Measurements from ENCODE around the gene ADAMTSL3. TPM values are rescaled to one million over a fixed set of nuclear protein-coding genes. Genes with fewer than 3 reads are reported as not detected.

The ADAMTSL3 gene
- polyA plus RNA-seq, 1 of the 3 experiments (the other 2 are of a cell fraction), result 0.02 TPM

DNA sequence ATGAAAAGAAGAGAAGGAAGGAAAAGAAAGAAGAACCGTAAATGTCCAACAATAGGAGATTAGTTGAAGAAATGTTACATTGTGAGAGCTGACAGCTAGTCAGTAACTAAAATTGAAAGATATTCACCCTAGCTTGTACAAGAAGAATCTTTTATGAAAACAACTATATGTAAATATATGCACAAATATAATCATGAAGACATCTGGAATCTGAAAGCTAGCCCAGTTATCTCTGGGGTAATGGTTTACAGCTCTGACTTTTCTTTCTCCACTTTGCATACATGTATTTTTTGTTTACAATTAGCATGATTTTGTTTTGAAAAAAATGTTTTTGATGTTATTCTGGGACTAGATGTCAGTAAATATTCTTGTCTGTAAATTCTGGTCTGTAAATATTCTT, 37.1 kb upstream of the ADAMTSL3 start:
- 2% methylated on average over 1 of the region's 1 CpG for WGBS (ENCODE audit: low lambda C conversion rate)
- Histone ChIP-seq H3K9me2 (no peaks in the 10 kb centered on the region), H3K9me3 (no peaks in the 10 kb centered on the region), H3K4me3 (ENCODE audit: low read depth in 2 of 2, low read length in 1 of 2) (no peak overlapping the region), H3K9ac (no peak overlapping the region), H3K4me1 (ENCODE audit: control insufficient read depth in 1 of 2, insufficient read depth in 2 of 2, low read depth in 1 of 2, low read length in 1 of 2) (no peaks in the 10 kb centered on the region), H4K20me1 (ENCODE audit: insufficient read depth) (no peaks in the 10 kb centered on the region), H3F3A (replicated peaks; ENCODE audit: insufficient read depth) (no peaks in the 10 kb centered on the region), H3K27me3 (ENCODE audit: insufficient read depth) (no peaks in the 10 kb centered on the region; the same call in 1 of the 2 replicates), H3K79me2 (ENCODE audit: insufficient read depth) (no peaks in the 10 kb centered on the region), H3K36me3 (replicated peaks in 1 of 2; ENCODE audit: control insufficient read depth in 1 of 2, insufficient read depth in 2 of 2, low read length in 1 of 2) (no peaks in the 10 kb centered on the region), H3K27ac (ENCODE audit: low read depth in 2 of 2, low read length in 1 of 2) (no peak overlapping the region), H2AFZ (ENCODE audit: low read depth) (no peak overlapping the region), H3K4me2 (no peak overlapping the region)
- CTCF ChIA-PET, result no interaction called here
- no peak for DNase-seq
- TF ChIP-seq, protein P1, sequence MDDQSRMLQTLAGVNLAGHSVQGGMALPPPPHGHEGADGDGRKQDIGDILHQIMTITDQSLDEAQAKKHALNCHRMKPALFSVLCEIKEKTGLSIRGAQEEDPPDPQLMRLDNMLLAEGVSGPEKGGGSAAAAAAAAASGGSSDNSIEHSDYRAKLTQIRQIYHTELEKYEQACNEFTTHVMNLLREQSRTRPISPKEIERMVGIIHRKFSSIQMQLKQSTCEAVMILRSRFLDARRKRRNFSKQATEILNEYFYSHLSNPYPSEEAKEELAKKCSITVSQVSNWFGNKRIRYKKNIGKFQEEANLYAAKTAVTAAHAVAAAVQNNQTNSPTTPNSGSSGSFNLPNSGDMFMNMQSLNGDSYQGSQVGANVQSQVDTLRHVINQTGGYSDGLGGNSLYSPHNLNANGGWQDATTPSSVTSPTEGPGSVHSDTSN (IDR thresholded peaks at IDR 0.05), result no peak
- no peak for TF ChIP-seq TCF12 (IDR thresholded peaks at IDR 0.05)
- no peak for TF ChIP-seq RAD21 (IDR thresholded peaks at IDR 0.05; ENCODE audit: low read length)
- TF ChIP-seq EZH2phosphoT487 (IDR thresholded peaks at IDR 0.05; ENCODE audit: borderline replicate concordance, low read depth), result no peak
- no peak for TF ChIP-seq GATA2 (CRISPR knock-in tag; IDR thresholded peaks at IDR 0.05)
- no peak for TF ChIP-seq SMC3 (IDR thresholded peaks at IDR 0.05; ENCODE audit: low read depth, low read length)
- no peak for TF ChIP-seq JUND (IDR thresholded peaks at IDR 0.05)
- TF ChIP-seq RFX5 (IDR thresholded peaks at IDR 0.05; ENCODE audit: low read length), result no peak
- no peak for TF ChIP-seq ELF1 (IDR thresholded peaks at IDR 0.05)
- TF ChIP-seq, protein P2, sequence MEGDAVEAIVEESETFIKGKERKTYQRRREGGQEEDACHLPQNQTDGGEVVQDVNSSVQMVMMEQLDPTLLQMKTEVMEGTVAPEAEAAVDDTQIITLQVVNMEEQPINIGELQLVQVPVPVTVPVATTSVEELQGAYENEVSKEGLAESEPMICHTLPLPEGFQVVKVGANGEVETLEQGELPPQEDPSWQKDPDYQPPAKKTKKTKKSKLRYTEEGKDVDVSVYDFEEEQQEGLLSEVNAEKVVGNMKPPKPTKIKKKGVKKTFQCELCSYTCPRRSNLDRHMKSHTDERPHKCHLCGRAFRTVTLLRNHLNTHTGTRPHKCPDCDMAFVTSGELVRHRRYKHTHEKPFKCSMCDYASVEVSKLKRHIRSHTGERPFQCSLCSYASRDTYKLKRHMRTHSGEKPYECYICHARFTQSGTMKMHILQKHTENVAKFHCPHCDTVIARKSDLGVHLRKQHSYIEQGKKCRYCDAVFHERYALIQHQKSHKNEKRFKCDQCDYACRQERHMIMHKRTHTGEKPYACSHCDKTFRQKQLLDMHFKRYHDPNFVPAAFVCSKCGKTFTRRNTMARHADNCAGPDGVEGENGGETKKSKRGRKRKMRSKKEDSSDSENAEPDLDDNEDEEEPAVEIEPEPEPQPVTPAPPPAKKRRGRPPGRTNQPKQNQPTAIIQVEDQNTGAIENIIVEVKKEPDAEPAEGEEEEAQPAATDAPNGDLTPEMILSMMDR (IDR thresholded peaks at IDR 0.05), result no peak
- POLR2A ChIA-PET, result no interaction called here

DNA sequence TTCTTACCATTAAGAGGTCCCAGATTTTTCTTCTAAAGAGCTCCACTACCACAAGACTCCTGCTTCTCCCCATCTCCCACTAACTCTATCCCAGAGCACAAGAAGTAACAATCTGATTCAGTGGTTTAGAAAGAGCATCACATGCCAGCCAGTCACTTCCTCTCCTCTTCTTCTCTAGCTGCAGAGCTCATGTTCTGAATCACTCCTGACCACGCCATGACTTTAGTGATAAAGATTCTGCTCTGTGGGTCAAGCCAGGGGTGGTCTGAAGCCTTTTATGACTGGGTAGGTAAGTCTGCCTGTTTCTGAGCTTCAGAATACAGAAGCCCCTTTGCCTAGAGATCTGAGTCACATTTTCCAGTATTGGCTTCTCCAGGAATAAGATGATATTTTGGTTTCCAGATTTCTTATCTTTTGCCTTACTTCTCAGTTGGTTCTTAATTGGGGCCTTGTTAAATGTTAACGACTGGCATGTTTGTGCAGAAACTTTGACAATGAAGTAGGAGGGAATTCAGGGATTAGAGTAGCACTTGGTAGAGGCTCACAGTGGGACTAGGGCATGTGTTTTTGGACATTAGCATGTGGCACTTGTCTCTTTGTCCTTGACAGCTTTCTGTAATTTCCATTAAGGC, 27.6 kb upstream of the ADAMTSL3 start:
- Histone ChIP-seq H3K4me2 (no peak overlapping the region), H3K9me2 (no peaks in the 10 kb centered on the region), H3K36me3 (replicated peaks in 1 of 2; ENCODE audit: control insufficient read depth in 1 of 2, insufficient read depth in 2 of 2, low read length in 1 of 2) (no peaks in the 10 kb centered on the region), H3K27ac (ENCODE audit: low read depth in 2 of 2, low read length in 1 of 2) (no peak overlapping the region), H2AFZ (ENCODE audit: low read depth) (no peak overlapping the region), H4K20me1 (ENCODE audit: insufficient read depth) (no peaks in the 10 kb centered on the region), H3F3A (replicated peaks; ENCODE audit: insufficient read depth) (no peaks in the 10 kb centered on the region), H3K4me3 (ENCODE audit: low read depth in 2 of 2, low read length in 1 of 2) (no peak overlapping the region), H3K27me3 (ENCODE audit: insufficient read depth) (no peaks in the 10 kb centered on the region), H3K9me3 (no peaks in the 10 kb centered on the region), H3K79me2 (ENCODE audit: insufficient read depth) (no peaks in the 10 kb centered on the region), H3K9ac (no peak overlapping the region), H3K4me1 (ENCODE audit: control insufficient read depth in 1 of 2, insufficient read depth in 2 of 2, low read depth in 1 of 2, low read length in 1 of 2) (no peaks in the 10 kb centered on the region)
- POLR2A ChIA-PET, result no interaction called here
- CTCF ChIA-PET, result interaction anchor here (0.8 kb wide), 1 partner anchor 15 kb away, joined by 3 read pairs; no protein-coding TSS in a partner anchor
- TF ChIP-seq, protein P1 (IDR thresholded peaks at IDR 0.05), result no peak
- no peak for TF ChIP-seq NFIC (IDR thresholded peaks at IDR 0.05; ENCODE audit: borderline replicate concordance)
- TF ChIP-seq TEAD4 (IDR thresholded peaks at IDR 0.05; ENCODE audit: borderline replicate concordance, insufficient read depth), result no peak
- TF ChIP-seq SMC3 (IDR thresholded peaks at IDR 0.05; ENCODE audit: low read depth, low read length), result no peak
- TF ChIP-seq MEF2A (IDR thresholded peaks at IDR 0.05; ENCODE audit: borderline replicate concordance, low read depth), result no peak
- TF ChIP-seq MXI1 (IDR thresholded peaks at IDR 0.05; ENCODE audit: low read depth, low read length), result no peak
- TF ChIP-seq, protein P3, sequence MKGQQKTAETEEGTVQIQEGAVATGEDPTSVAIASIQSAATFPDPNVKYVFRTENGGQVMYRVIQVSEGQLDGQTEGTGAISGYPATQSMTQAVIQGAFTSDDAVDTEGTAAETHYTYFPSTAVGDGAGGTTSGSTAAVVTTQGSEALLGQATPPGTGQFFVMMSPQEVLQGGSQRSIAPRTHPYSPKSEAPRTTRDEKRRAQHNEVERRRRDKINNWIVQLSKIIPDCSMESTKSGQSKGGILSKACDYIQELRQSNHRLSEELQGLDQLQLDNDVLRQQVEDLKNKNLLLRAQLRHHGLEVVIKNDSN (IDR thresholded peaks at IDR 0.05; ENCODE audit: borderline replicate concordance, low read depth), result no peak
- TF ChIP-seq GATA2 (CRISPR knock-in tag; IDR thresholded peaks at IDR 0.05), result no peak
- no peak for TF ChIP-seq RFX5 (IDR thresholded peaks at IDR 0.05; ENCODE audit: low read length)
- TF ChIP-seq RCOR1 (IDR thresholded peaks at IDR 0.05; ENCODE audit: low read length), result no peak
- no peak for TF ChIP-seq FOSL2 (IDR thresholded peaks at IDR 0.05; ENCODE audit: borderline replicate concordance, low read depth)
- TF ChIP-seq, protein P4, sequence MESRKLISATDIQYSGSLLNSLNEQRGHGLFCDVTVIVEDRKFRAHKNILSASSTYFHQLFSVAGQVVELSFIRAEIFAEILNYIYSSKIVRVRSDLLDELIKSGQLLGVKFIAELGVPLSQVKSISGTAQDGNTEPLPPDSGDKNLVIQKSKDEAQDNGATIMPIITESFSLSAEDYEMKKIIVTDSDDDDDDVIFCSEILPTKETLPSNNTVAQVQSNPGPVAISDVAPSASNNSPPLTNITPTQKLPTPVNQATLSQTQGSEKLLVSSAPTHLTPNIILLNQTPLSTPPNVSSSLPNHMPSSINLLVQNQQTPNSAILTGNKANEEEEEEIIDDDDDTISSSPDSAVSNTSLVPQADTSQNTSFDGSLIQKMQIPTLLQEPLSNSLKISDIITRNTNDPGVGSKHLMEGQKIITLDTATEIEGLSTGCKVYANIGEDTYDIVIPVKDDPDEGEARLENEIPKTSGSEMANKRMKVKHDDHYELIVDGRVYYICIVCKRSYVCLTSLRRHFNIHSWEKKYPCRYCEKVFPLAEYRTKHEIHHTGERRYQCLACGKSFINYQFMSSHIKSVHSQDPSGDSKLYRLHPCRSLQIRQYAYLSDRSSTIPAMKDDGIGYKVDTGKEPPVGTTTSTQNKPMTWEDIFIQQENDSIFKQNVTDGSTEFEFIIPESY (IDR thresholded peaks at IDR 0.05; ENCODE audit: borderline replicate concordance, low read depth), result no peak
- TF ChIP-seq JUND (IDR thresholded peaks at IDR 0.05), result no peak
- TF ChIP-seq RAD21 (IDR thresholded peaks at IDR 0.05; ENCODE audit: low read length), result no peak
- no peak for TF ChIP-seq YY1 (IDR thresholded peaks at IDR 0.05; ENCODE audit: low read depth)
- no peak for TF ChIP-seq CHD2 (IDR thresholded peaks at IDR 0.05; ENCODE audit: low read length, partially characterized antibody)
- WGBS (ENCODE audit: low lambda C conversion rate), result 4% methylated on average over 2 of the region's 2 CpGs
- no peak for DNase-seq

Measured in SK-N-SH (cell line).